C4-2B (cell line): ENCODE data around the gene MAP4K3.

Experiments
- H3K27ac ChIP-seq: fragments of 450-650 bp; 2 replicates; pipeline ENCODE4 v1.5.1; 2017
- CTCF ChIP-seq: fragments of 450-650 bp; conservative IDR thresholded peaks from 2 replicates; pipeline ENCODE4 v1.5.1; 2017; ENCODE audit warnings: mild to moderate bottlenecking
- ZFX ChIP-seq: fragments of 450-650 bp; IDR thresholded peaks from 2 replicates; pipeline ENCODE4 v1.6.1; 2017

MAP4K3 gene

GRCh38 chr2:39380525-39381150, 56.4 kb downstream of the MAP4K3 start:
- TF ChIP-seq ZFX (no peak), CTCF (no peak)
- H3K27ac ChIP-seq: no peak overlapping the region

GRCh38 chr2:39379643-39380524, 57.2 kb downstream of the MAP4K3 start:
- H3K27ac ChIP-seq: no peak overlapping the region
- TF ChIP-seq ZFX (no peak), CTCF (peak; percentile 62)

- no peak for TF ChIP-seq ZFX
- no peak for TF ChIP-seq CTCF
- H3K27ac ChIP-seq: no peak overlapping the region
Measured at GRCh38 chr2:39378968-39379367, 58.1 kb downstream of the MAP4K3 start.

GRCh38 chr2:39377226-39377939, 59.7 kb downstream of the MAP4K3 start:
- no peak overlapping the region for H3K27ac ChIP-seq
- TF ChIP-seq ZFX (no peak), CTCF (no peak)

- no peak overlapping the region for H3K27ac ChIP-seq
- no peak for TF ChIP-seq CTCF
- no peak for TF ChIP-seq ZFX
Measured at GRCh38 chr2:39375917-39376316, 61.2 kb downstream of the MAP4K3 start.

- no peak overlapping the region for H3K27ac ChIP-seq
- TF ChIP-seq CTCF (no peak), ZFX (no peak)
Measured at GRCh38 chr2:39373181-39373802, 63.8 kb downstream of the MAP4K3 start.
